ENCODE results near the gene PRDM7. TPM values are rescaled to one million over a fixed set of nuclear protein-coding genes. Genes with fewer than 3 reads are reported as not detected.

The PRDM7 gene
- total and polyA plus RNA-seq, 9 of the 15 experiments (the other 6 are each of a cell fraction or from before 2014, with no cell fraction given) = not detected

- intact Hi-C loops (cut with micrococcal nuclease) = no loop called here
- in situ Hi-C loops (cut with MboI) = no loop called here
- no peaks in the 10 kb centered on the region for H4K20me1 ChIP-seq (replicated peaks; ENCODE audit: control insufficient read depth, insufficient read depth, low read length)
- DNase-seq (ENCODE audit: extremely low read depth in 1 of 4, low spot score in 3 of 4) (no peak), ATAC-seq (peak; percentile 34; the same call in 2 of the 3 replicates), FAIRE-seq (no peak)
- H3K9me3 ChIP-seq (replicated peaks; ENCODE audit: control insufficient read depth, insufficient read depth, low read depth, low read length) = no peaks in the 10 kb centered on the region
- H3K79me2 ChIP-seq (ENCODE audit: control insufficient read depth, insufficient read depth, low read length) = no peaks in the 10 kb centered on the region
- CTCF ChIA-PET (ENCODE audit: low intra/inter-chr PET ratio) = no interaction called here
- peaks cover 0 to 38% of the 10 kb centered on the region in 2 experiments; a peak in 3 of 5 replicates for H3K4me1 ChIP-seq (replicated peaks in 1 of 2; ENCODE audit: control insufficient read depth in 2 of 2, insufficient read depth in 2 of 2, low read length in 2 of 2)
- no peak for TF ChIP-seq ZNF584 (CRISPR knock-in tag; IDR thresholded peaks at IDR 0.05; ENCODE audit: low read depth)
- TF ChIP-seq JUND (IDR thresholded peaks at IDR 0.05; ENCODE audit: borderline replicate concordance, low read depth, low read length) = no peak
- TF ChIP-seq JUND (tag; IDR thresholded peaks at IDR 0.05; ENCODE audit: borderline replicate concordance, low read depth, low read length) = no peak
- TF ChIP-seq SMAD4 (CRISPR knock-in tag; conservative IDR thresholded peaks at IDR 0.05) = no peak
- BruUV-seq (replicated peaks) = no TSS peak
- no peaks in the 10 kb centered on the region for H3K36me3 ChIP-seq (ENCODE audit: control insufficient read depth, insufficient read depth, low read length)
- H2AFZ ChIP-seq (ENCODE audit: low read depth, low read length) = no peak overlapping the region
- H3K9me1 ChIP-seq (ENCODE audit: control insufficient read depth, insufficient read depth, low read length) = no peaks in the 10 kb centered on the region
- H3K27ac ChIP-seq (ENCODE audit: extremely low read depth, low read depth, low read length) = no peak overlapping the region
- H3K27me3 ChIP-seq (ENCODE audit: control insufficient read depth in 2 of 2, insufficient read depth in 2 of 2, low read length in 2 of 2) = no peaks in the 10 kb centered on the region
- WGBS (ENCODE audit: insufficient coverage, low coverage, missing lambda C conversion rate) = 41% methylated on average over 9 of the region's 12 CpGs
- no peak overlapping the region for H3K4me3 ChIP-seq
- H3K9ac ChIP-seq (ENCODE audit: insufficient read depth in 1 of 2, low read depth in 2 of 2, low read length in 2 of 2) = peak overlapping the region in 1 of 2 experiments; percentile 48; a peak in 1 of 4 replicates
- H3K4me2 ChIP-seq (ENCODE audit: insufficient read depth, low read length) = no peak overlapping the region
- POLR2A ChIA-PET = interaction anchor here (0.9 to 1.3 kb wide), 3 partner anchors 21 to 90 kb away, joined by 3 read pairs; no protein-coding TSS in a partner anchor
Measured at GRCh38 chr16:90011908-90012501, 65.1 kb downstream of the PRDM7 start.

GRCh38 chr16:90011508-90011819, 65.7 kb downstream of the PRDM7 start:
- Histone ChIP-seq H3K9me3 (replicated peaks; ENCODE audit: control insufficient read depth, insufficient read depth, low read depth, low read length) (no peaks in the 10 kb centered on the region), H3K9ac (ENCODE audit: insufficient read depth in 1 of 2, low read depth in 2 of 2, low read length in 2 of 2) (no peak overlapping the region), H2AFZ (ENCODE audit: low read depth, low read length) (no peak overlapping the region), H3K4me1 (replicated peaks in 1 of 2; ENCODE audit: control insufficient read depth in 2 of 2, insufficient read depth in 2 of 2, low read length in 2 of 2) (peaks cover 0 to 41% of the 10 kb centered on the region in 2 experiments; a peak in 3 of 5 replicates), H3K4me2 (ENCODE audit: insufficient read depth, low read length) (no peak overlapping the region), H3K27me3 (ENCODE audit: control insufficient read depth in 2 of 2, insufficient read depth in 2 of 2, low read length in 2 of 2) (no peaks in the 10 kb centered on the region), H3K27ac (ENCODE audit: extremely low read depth, low read depth, low read length) (no peak overlapping the region), H3K79me2 (ENCODE audit: control insufficient read depth, insufficient read depth, low read length) (no peaks in the 10 kb centered on the region), H3K9me1 (ENCODE audit: control insufficient read depth, insufficient read depth, low read length) (no peaks in the 10 kb centered on the region), H3K36me3 (ENCODE audit: control insufficient read depth, insufficient read depth, low read length) (no peaks in the 10 kb centered on the region), H4K20me1 (replicated peaks; ENCODE audit: control insufficient read depth, insufficient read depth, low read length) (no peaks in the 10 kb centered on the region), H3K4me3 (no peak overlapping the region)
- intact Hi-C loops (cut with micrococcal nuclease) (no loop called here), in situ Hi-C loops (cut with MboI) (no loop called here)
- DNase-seq (ENCODE audit: extremely low read depth in 1 of 4, low spot score in 3 of 4) (no peak), ATAC-seq (no peak), FAIRE-seq (no peak)
- CTCF ChIA-PET (ENCODE audit: low intra/inter-chr PET ratio) = no interaction called here
- WGBS (ENCODE audit: insufficient coverage, low coverage, missing lambda C conversion rate) = 67% methylated on average over 5 of the region's 11 CpGs
- BruUV-seq (replicated peaks) = no TSS peak
- POLR2A ChIA-PET = interaction anchor here (0.9 kb wide), 1 partner anchor 22 kb away, joined by 3 read pairs; no protein-coding TSS in a partner anchor
- TF ChIP-seq ZNF655 (CRISPR knock-in tag; IDR thresholded peaks at IDR 0.05) = no peak

All from K562 (cell line).